AG04450 (cell line): ENCODE measurements around the gene SERF2. TPM values are rescaled to one million over a fixed set of nuclear protein-coding genes. Genes with fewer than 3 reads are reported as not detected.
"Not testable (repeated sequence)": the region's sequence is repeated elsewhere in the genome, so short reads cannot be mapped to it uniquely, and the experiment has no call there.

Source experiments
- CTCF ChIA-PET: fragments of 300-600, 350-600 bp; formaldehyde crosslinking; extraction: SDS; loops from one replicate; lab custom pipeline; 2022; ENCODE audit warnings: antibody characterized with exemption, inconsistent platforms; lab: Charles Lee
- POLR2A ChIA-PET: fragments of 350-600 bp; formaldehyde crosslinking; extraction: SDS; loops from one replicate; lab custom pipeline; 2021; ENCODE audit warnings: antibody characterized with exemption, inconsistent platforms; lab: Yijun Ruan, JAX
- DNase-seq: peaks from one replicate; pipeline ENCODE4 v3.0.0-alpha.2; 2011; ENCODE audit warnings: low read depth, low spot score
- H3K27ac ChIP-seq: one replicate; pipeline ENCODE4 v1.5.1; 2012; ENCODE audit warnings: low read depth, low read length, control low read depth
- H3K27me3 ChIP-seq: one replicate; pipeline ENCODE4 v1.6.0; 2012; ENCODE audit warnings: low read length; ENCODE audit not compliant: control insufficient read depth, insufficient read depth
- H3K4me3 ChIP-seq: 2 replicates; pipeline ENCODE4 v1.5.1; 2011; ENCODE audit warnings: mild to moderate bottlenecking, low read depth, low read length, control low read depth
- H3K9me3 ChIP-seq: 2 replicates; pipeline ENCODE4 v1.5.1; 2012; ENCODE audit warnings: low read length; ENCODE audit not compliant: control insufficient read depth, insufficient read depth
- polyA plus RNA-seq: library from polyadenylated mRNA; depleted of rRNA; stranded (reverse); fragments of >200 nt; gene quantifications from 2 replicates; pipeline ENCODE4 v1.2.3, GENCODE V29; 2011
- TF ChIP-seq, protein P1 (sequence below): IDR thresholded peaks from 2 replicates; pipeline ENCODE4 v1.5.1; 2011; ENCODE audit warnings: low read depth, low read length, control low read depth, inconsistent platforms

Gene SERF2
- polyA plus RNA-seq, 1 experiment, result 608 TPM

DNA sequence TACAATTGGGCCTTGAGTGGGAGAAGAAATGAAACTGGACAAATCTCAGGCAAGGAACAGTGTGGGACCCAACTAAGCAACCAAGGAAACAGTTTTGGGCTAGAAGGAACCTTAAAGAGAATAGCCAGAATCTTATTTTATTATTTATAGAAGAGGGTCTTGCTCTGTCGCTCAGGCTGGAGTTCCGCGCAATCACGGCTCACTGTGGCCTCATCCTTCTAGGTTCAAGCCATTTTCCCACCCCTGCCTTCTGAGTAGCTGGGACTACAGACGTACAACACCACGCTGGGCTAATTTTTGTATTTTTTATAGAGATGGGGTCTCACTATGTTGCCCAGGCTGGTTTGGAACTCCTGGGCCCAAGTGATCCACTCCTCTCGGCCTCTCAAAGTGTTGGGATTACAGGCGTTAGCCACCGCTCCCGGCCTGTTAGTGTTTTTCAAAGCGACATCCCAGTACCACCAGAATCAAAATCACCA lies 33.9 kb downstream of the SERF2 start:
- Histone ChIP-seq H3K27ac (no peak overlapping the region), H3K27me3 (no peaks in the 10 kb centered on the region), H3K4me3 (no peak overlapping the region; the same call in 1 of the 2 replicates), H3K9me3 (no peaks in the 10 kb centered on the region)
- ChIA-PET POLR2A (no interaction called here), CTCF (no interaction called here)
- TF ChIP-seq, protein P1, sequence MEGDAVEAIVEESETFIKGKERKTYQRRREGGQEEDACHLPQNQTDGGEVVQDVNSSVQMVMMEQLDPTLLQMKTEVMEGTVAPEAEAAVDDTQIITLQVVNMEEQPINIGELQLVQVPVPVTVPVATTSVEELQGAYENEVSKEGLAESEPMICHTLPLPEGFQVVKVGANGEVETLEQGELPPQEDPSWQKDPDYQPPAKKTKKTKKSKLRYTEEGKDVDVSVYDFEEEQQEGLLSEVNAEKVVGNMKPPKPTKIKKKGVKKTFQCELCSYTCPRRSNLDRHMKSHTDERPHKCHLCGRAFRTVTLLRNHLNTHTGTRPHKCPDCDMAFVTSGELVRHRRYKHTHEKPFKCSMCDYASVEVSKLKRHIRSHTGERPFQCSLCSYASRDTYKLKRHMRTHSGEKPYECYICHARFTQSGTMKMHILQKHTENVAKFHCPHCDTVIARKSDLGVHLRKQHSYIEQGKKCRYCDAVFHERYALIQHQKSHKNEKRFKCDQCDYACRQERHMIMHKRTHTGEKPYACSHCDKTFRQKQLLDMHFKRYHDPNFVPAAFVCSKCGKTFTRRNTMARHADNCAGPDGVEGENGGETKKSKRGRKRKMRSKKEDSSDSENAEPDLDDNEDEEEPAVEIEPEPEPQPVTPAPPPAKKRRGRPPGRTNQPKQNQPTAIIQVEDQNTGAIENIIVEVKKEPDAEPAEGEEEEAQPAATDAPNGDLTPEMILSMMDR, result no peak
- DNase-seq, result no peak

DNA sequence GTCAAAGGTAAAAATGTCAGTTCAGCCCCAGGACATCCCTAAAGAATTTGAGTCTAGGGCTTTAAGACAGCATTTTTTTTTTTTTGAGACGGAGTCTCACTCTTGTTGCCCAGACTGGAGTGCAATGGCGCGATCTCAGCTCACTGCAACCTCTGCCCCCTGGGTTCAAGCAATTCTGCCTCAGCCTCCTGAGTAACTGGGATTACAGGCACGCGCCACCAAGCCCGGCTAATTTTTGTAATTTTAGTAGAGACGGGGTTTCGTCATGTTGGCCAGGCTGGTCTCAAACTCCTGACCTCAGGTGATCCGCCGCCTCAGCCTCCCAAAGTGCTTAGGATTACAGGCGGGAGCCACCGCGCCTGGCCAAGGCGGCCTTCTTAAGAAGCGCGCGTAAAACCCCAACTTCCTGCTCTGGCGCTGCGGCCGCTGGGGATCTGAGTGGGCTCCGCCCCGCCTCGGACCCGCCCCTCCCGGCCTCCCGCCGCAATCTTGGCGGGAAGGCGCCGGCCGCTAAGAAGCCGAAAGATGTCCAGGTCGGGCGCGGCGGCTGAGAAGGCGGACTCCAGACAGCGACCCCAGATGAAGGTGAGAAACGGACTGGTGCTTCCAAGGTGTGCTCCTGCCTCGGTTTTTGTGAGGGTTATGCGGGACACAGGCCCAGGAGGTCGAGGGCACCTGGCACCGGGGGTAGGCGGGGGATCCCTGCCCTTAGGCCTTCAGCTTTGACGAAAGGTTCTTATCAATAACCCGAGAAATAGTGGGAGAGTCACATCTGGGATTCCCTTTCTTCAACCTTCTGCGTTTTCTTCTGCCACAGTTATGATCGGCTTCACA lies 34.6 kb downstream of the SERF2 start, which contains the start of gene WDR76:
TSS of gene WDR76 (plus strand) at position 495 of the 834 bp plus-strand sequence. CDS start at position 526, 31 bp downstream.
- Histone ChIP-seq H3K9me3 (no peaks in the 10 kb centered on the region), H3K27me3 (no peaks in the 10 kb centered on the region), H3K4me3 (peak within 1 kb of the TSS; percentile 75), H3K27ac (peak within 1 kb of the TSS; percentile 11)
- ChIA-PET CTCF (interaction anchor here (0.6 kb wide), 1 partner anchor 366 kb away, joined by 3 read pairs; no protein-coding TSS in a partner anchor), POLR2A (no interaction called here)
- TF ChIP-seq, protein P1, result no peak
- DNase-seq, result peak; percentile 34

DNA sequence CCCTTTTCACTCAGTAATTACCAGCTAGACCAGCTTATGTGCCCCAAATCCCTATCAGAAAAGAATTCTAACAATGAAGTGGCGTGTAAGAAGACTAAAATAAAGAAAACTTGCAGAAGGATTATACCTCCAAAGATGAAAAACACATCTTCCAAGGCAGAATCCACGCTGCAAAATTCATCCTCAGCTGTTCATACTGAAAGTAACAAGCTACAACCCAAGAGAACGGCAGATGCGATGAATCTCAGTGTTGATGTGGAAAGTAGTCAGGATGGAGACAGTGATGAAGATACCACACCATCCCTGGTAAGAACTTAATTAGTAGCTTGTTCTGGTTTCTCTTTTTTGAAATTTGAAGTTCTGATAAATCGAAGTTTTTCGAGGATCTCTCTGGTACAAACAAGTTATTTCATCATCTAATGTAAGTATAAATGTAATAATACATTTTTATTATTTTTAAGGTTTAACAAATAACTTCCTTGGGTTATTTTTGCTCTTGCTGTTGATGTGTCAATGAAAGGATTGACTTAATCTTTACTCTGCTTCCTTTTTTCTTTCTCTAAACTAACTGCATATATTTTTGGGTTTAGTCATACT lies 36.0 kb downstream of the SERF2 start:
- Histone ChIP-seq H3K27ac (no peak overlapping the region), H3K4me3 (peak overlapping the region; percentile 75), H3K27me3 (no peaks in the 10 kb centered on the region), H3K9me3 (no peaks in the 10 kb centered on the region)
- TF ChIP-seq, protein P1, result no peak
- CTCF ChIA-PET, result no interaction called here
- POLR2A ChIA-PET, result interaction anchor here (0.8 kb wide), 1 partner anchor 36 kb away, joined by 3 read pairs; the partner anchor contains the start of gene SERF2
- DNase-seq, result no peak

DNA sequence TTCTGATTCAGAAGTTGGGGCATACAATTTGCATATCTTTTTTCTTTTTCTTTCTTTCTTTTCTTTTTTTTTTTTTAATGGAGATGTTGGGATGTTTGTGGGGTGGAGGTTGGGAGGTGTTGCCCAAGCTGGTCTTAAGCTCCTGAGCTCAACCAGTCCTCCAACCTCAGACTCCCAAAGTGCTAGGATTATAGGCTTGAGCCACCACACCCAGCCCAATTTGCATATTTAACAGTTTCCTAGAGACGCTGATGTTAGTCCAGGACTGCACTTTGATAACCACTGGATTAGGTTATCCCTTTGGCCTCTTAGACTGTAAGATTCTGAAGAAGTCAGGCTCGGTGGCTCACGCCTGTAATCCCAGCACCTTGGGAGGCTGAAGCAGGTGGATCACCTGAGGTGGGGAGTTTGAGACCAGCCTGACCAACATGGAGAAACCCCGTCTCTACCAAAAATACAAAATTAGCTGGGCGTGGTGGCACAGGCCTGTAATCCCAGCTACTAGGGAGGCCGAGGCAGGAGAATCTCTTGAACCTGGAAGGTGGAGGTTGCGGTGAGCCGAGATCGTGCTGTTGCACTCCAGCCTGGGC lies 37.9 kb downstream of the SERF2 start:
- DNase-seq, H3K27me3 ChIP-seq: not testable (repeated sequence)

DNA sequence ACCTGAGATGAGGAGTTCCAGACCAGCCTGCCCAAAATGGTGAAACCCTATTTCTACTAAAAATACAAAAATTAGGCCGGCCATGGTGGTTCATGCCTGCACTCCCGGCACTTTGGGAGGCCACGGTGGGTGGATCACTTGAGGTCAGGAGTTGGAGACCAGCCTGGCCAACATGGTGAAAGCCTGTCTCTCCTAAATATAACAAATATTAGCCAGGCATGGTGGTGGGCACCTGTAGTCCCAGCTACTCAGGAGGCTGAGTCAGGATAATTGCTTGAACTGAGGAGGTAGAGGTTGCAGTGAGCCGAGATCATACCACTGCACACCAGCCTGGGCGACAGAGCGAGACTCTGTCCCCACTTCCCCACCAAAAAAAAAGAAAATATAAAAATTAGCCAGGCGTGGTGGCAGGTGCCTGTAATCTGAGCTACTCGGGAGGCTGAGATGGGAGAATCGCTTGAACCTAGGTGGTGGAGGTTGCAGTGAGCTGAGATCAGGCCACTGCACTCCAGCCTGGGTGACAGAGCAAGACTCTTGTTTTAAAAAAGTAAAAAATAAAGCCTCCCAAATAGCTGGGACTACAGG lies 38.7 kb downstream of the SERF2 start:
- H3K27me3 ChIP-seq, POLR2A ChIA-PET, CTCF ChIA-PET, H3K9me3 ChIP-seq, DNase-seq, H3K4me3 ChIP-seq, H3K27ac ChIP-seq: not testable (repeated sequence)

More for the DNA sequence above, 37.9 kb downstream of the SERF2 start:
- CTCF ChIA-PET, POLR2A ChIA-PET, H3K4me3 ChIP-seq, H3K27ac ChIP-seq, H3K9me3 ChIP-seq: not testable (repeated sequence)

DNA sequence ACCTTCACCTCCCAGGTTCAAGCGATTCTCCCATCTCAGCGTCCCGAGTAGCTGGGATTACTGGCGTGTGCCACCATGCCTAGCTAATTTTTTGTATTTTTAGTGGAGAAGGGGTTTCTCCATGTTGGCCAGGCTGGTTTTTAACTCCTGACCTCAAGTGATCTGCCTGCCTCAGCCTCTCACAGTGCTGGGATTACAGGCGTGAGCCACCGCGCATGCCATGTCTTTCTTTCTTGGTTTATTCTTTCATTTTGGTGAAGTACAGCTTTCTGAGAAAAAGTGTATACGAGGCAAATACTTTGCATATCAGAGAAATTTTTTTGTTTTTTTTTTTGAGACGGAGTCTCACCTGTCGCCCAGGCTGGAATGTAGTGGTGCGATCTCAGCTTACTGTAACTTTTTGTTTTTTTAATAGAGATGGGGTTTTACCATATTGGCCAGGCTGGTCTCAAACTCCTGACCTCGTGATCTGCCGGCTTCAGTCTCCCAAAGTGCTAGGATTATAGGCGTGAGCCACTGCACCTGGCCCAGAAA lies 39.5 kb downstream of the SERF2 start:
- CTCF ChIA-PET, result interaction anchor here (0.5 to 0.7 kb wide), 2 partner anchors 96 to 410 kb away, joined by 4 read pairs; no protein-coding TSS in a partner anchor
- H3K4me3 ChIP-seq, DNase-seq, H3K9me3 ChIP-seq, H3K27me3 ChIP-seq, H3K27ac ChIP-seq, POLR2A ChIA-PET: not testable (repeated sequence)

DNA sequence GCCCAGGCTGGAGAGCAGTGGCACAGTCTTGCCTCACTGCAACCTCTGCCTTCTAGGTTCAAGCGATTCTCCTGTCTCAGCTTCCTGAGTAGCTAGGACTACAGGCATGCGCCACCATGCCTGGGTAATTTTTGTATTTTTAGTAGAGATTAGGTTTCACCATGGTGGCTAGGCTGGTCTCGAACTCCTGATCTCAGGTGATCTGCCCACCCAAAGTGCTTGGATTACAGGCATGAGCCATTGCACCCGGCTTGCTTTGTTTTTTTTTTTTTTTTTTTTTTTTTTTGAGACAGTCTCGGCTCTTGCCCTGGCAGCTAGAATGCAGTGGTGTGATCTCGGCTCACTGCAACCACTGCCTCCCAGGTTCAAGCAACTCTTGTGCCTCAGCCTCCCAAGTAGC lies 40.4 kb downstream of the SERF2 start:
- not testable (repeated sequence) for H3K9me3 ChIP-seq, H3K27ac ChIP-seq, H3K4me3 ChIP-seq, H3K27me3 ChIP-seq, DNase-seq
- CTCF ChIA-PET, result interaction anchor here (0.5 to 0.7 kb wide), 2 partner anchors 38 to 97 kb away, joined by 4 to 5 read pairs; no protein-coding TSS in a partner anchor
- POLR2A ChIA-PET, result interaction anchor here (0.7 kb wide), 1 partner anchor 19 kb away, joined by 5 read pairs; no protein-coding TSS in a partner anchor
